GM12801 (cell line): Measurements from ENCODE around the gene TVP23A.

ENCODE experiments used
- TF ChIP-seq, protein P1 (sequence below): IDR thresholded peaks from one replicate; pipeline ENCODE4 v1.5.1; 2011; ENCODE audit warnings: control low read depth; ENCODE audit not compliant: insufficient read length; ENCODE audit errors: extremely low read depth

Gene TVP23A

DNA sequence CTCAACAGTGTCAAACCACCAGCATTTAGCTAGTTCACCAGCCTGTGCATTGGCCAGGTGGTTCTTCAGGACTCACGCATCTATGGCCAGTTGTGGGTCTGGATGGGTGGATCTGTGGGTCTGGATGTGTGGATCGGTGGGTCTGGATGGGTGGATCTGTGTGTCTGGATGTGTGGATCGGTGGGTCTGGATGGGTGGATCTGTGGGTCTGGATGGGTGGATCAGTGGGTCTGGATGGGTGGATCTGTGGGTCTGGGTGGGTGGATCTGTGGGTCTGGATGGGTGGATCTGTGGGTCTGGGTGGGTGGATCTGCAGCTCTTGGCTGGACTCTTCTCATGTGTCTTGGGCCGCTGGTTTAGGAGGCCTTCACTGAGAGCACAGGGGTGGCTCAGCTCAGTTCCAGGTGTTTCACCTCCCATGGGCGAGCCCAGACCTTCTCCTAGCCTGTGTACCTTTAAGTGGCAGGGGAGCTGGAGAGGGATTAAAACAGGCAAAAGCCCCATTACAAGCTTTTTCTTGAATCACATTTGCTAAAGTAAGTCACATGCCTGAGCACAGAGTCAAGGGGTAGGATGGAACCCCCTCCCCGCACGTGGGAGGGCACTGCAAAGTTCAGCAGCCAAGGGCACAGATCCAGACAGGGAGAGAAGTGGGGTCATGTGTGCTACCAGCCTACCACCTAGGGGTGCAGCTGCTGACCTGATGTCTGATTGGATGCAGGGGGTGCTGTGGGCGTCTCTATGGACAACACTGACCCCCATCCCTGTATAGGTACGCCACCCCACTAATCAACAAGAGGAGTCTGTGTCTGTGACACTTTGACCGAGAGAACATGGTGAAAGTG is 78.4 kb downstream of the TVP23A start:
- TF ChIP-seq, protein P1, sequence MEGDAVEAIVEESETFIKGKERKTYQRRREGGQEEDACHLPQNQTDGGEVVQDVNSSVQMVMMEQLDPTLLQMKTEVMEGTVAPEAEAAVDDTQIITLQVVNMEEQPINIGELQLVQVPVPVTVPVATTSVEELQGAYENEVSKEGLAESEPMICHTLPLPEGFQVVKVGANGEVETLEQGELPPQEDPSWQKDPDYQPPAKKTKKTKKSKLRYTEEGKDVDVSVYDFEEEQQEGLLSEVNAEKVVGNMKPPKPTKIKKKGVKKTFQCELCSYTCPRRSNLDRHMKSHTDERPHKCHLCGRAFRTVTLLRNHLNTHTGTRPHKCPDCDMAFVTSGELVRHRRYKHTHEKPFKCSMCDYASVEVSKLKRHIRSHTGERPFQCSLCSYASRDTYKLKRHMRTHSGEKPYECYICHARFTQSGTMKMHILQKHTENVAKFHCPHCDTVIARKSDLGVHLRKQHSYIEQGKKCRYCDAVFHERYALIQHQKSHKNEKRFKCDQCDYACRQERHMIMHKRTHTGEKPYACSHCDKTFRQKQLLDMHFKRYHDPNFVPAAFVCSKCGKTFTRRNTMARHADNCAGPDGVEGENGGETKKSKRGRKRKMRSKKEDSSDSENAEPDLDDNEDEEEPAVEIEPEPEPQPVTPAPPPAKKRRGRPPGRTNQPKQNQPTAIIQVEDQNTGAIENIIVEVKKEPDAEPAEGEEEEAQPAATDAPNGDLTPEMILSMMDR: no peak

DNA sequence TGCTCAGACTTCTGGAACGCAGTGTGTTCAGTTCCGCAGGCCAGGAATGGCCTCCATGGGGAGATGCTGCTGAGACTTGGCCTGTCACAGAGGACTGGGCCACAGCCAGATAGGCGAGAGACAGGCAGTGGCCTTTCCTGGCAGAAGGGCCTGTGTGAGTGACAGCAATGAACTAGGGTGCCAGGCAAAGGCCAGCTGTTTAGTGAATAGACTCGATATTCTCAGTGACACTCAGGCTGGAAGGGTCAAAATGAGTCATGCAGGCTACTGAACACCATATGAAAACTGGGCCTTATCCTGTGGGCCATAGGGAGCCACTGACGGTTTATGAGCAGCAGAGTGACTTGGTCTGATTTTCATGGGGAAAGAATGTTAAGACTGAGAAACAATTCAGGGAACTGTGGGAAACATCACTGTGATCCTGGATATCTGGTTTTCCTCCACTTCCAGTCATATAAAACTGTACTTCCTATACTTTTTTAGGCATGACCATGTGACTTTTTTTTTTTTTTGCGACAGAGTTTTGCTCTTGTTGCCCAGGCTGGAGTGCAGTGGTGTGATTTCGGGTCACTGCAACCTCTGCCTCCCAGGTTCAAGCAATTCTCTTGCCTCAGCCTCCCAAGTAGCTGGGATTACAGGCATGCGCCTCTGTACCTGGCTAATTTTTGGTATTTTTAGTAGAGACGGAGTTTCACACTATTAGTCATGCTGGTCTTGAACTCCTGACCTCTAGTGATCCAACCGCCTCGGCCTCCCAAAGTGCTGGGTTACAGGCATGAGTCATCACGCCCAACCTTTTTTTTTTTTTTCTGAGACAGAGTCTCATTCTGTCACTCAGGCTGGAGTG is 80.1 kb downstream of the TVP23A start:
- TF ChIP-seq, protein P1: no peak

DNA sequence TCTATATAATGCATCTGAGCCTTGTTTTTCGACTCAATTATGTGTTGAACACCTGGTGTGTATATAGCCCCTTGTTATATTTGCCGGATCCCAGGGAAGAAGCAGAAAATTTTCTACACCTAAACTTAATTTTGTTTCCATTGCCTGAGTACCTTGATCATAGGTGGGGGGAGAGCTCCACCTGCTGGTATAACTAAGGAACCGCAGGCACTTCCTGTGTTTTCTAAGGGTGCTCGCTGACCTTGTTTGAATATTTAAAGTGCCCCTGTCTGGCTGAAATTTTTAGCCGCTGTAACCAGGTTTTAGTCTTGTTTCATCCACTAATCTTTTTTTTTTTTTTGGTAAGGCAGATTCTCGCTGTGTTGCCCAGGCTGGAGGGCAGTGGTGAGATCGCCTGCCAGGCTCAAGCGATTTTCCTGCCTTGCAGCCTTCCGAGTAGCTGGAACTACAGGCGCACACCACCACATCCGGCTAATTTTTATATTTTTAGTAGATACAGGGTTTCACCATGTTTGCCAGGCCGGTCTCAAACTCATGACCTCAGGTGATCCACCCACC is 81.4 kb downstream of the TVP23A start:
- TF ChIP-seq, protein P1: peak; percentile 19

DNA sequence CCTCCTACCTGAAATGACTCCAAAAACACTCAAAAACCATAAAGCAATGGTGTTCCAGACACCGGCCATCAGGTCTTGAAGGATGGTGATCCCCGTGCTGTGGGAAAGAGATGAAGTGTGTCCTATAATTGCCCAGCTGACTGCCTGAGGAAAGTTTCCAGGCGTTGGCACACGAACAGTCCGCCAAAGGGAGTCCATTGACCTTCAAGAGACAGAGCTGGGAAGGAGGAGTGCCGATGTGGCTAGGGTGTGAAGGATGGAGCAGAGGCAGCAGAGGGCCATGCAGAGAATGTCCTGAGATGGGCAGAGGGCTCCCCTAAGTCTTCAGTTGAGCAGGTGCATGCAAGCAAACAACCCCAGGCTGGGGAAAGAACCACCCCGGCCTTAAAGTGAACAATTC is 86.8 kb downstream of the TVP23A start:
- TF ChIP-seq, protein P1: no peak

DNA sequence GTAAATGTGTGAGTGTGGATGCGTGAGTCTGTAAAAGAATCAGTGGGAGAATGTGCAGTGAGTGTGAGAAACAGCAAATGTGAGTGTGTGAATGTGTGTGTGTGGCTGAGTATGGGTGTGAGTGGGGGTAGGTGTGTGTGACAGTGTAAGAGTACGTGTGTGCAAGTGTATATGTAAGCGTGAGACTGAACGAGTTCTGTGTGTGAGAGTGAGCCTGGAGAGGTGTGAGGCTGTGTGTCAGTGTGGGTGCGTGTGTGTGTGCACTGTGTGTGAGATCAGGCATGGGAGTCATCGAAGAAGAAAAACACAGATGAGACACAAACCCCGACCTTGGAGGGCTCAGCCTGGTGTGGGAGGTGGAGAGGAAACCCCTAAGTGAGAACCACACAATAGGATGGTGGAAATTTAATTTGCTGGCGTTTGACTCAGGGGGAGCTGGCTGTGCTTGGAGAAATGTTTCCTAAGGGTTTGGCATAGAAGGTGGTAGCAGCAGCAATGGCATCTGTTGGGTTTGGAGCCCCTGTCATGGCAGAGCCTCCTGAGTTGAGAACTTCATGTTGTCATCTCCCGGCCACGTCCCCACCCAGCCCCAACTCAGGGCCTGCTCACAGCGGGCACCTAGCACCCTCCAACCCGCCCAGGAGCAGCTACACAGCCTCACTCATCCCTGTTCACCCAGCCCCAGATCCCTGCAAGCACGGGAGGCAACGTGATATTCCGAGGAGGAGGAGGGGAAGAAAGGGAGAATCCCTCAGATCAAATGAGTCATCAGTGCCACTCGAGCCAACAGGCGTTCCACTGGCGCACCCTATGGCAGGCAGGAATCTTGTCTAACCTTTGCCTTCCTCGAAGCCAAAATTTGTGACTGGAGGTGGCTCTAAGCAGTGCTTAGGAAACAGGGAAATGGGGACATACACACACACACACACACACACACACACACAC is 89.2 kb downstream of the TVP23A start:
- TF ChIP-seq, protein P1: no peak

DNA sequence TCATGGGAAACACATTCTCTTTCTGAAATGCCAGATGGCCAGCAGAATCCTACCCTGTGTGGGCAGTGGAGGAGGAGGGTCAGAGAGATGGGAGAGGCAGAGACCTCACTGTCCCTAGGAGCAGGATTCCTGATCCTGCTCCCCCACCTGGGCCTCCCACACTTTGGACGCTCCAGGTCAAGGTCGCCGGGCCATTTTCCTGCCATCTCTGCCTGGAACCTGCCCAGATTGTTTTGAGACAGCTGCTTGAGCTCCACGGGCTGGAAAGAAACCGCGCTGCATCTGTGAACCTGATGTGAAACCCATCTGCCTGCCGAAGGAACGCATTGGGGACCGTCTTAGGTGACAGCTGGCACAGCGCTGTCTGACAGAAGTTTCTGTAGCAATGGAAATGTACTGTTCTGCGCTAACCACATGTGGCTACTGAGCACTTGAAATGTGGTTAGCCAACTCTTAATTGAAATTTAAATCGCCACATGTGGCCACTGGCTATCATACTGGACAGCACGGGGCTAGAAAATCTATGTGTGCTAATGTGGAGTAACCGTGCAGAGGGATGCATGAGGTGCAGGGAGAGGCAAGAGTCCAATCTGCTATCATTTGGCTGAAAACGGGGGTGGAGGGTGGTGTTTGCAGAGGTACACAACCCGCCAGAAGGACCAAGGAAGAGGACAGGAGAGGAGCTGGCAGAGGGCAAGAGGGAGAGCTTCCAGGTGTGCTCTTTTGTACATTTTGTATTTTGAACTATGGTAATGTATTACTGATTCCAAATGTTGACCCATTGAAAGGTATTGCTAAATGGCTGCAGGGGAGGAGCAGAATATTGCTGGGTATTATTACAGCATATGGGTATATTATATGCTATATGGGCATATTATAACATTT is 90.3 kb downstream of the TVP23A start:
- TF ChIP-seq, protein P1: no peak
